CD1c-positive myeloid dendritic cell (primary cell): ENCODE results near the gene OGFR.
A peak's percentile ranks its signal among the peaks of the same experiment; 100 is the strongest.

Experiments used
- DNase-seq: peaks from one replicate; pipeline ENCODE4 v3.0.0-alpha.2; 2016; ENCODE audit errors: extremely low spot score

OGFR gene

GRCh38 chr20:62769346-62770071 is 35.1 kb upstream of the OGFR start:
- no peak for DNase-seq

- DNase-seq, result no peak
Measured at GRCh38 chr20:62770111-62770910, 34.3 kb upstream of the OGFR start.

- DNase-seq, result no peak
Measured at GRCh38 chr20:62770916-62771315, 33.7 kb upstream of the OGFR start.

GRCh38 chr20:62771396-62772102 is 33.1 kb upstream of the OGFR start:
- no peak for DNase-seq

GRCh38 chr20:62772103-62772611 is 32.5 kb upstream of the OGFR start:
- DNase-seq, result no peak

- no peak for DNase-seq
Measured at GRCh38 chr20:62772619-62772989, 32.0 kb upstream of the OGFR start.

GRCh38 chr20:62772990-62773844 is 31.4 kb upstream of the OGFR start:
- no peak for DNase-seq

- no peak for DNase-seq
Measured at GRCh38 chr20:62773845-62774714, 30.6 kb upstream of the OGFR start.

- DNase-seq, result peak; percentile 44
Measured at GRCh38 chr20:62774762-62775161, 29.9 kb upstream of the OGFR start.

- DNase-seq, result no peak
Measured at GRCh38 chr20:62775206-62775605, 29.4 kb upstream of the OGFR start.

- no peak for DNase-seq
Measured at GRCh38 chr20:62776035-62776691, 28.5 kb upstream of the OGFR start.

GRCh38 chr20:62776692-62777527 is 27.7 kb upstream of the OGFR start:
- DNase-seq, result no peak

- DNase-seq, result no peak
Measured at GRCh38 chr20:62777528-62777830, 27.2 kb upstream of the OGFR start.

- no peak for DNase-seq
Measured at GRCh38 chr20:62778058-62778457, 26.6 kb upstream of the OGFR start.

- DNase-seq, result no peak
Measured at GRCh38 chr20:62778601-62779416, 25.8 kb upstream of the OGFR start.

GRCh38 chr20:62779417-62779685 is 25.3 kb upstream of the OGFR start:
- DNase-seq, result no peak

- no peak for DNase-seq
Measured at GRCh38 chr20:62780204-62780603, 24.4 kb upstream of the OGFR start.

GRCh38 chr20:62780696-62781095 is 23.9 kb upstream of the OGFR start:
- DNase-seq, result no peak
